Measurements from ENCODE around the gene ADSS1.

GRCh38 chr14:104752423-104752734 lies 28.4 kb downstream of the ADSS1 start:
- TF ChIP-seq ZNF532 (CRISPR knock-in tag; IDR thresholded peaks at IDR 0.05; ENCODE audit: borderline replicate concordance), result no peak
- no peak for TF ChIP-seq ESRRA (CRISPR knock-in tag; IDR thresholded peaks at IDR 0.05; ENCODE audit: borderline replicate concordance)
- TF ChIP-seq NFYB (CRISPR knock-in tag; conservative IDR thresholded peaks at IDR 0.05; ENCODE audit: low read depth), result no peak
- no peak for TF ChIP-seq ZNF121 (CRISPR knock-in tag; IDR thresholded peaks at IDR 0.05)
- no peak for TF ChIP-seq CTCF (IDR thresholded peaks at IDR 0.05)
- no peak for TF ChIP-seq FOXP1 (CRISPR knock-in tag; IDR thresholded peaks at IDR 0.05; ENCODE audit: borderline replicate concordance)
- TF ChIP-seq SP1 (CRISPR knock-in tag; conservative IDR thresholded peaks at IDR 0.05), result no peak
- no peak for TF ChIP-seq TEAD4 (CRISPR knock-in tag; IDR thresholded peaks at IDR 0.05)
- TF ChIP-seq MYBL2 (CRISPR knock-in tag; IDR thresholded peaks at IDR 0.05), result no peak
- TF ChIP-seq USF2 (CRISPR knock-in tag; IDR thresholded peaks at IDR 0.05), result no peak
- TF ChIP-seq MXD4 (CRISPR knock-in tag; IDR thresholded peaks at IDR 0.05; ENCODE audit: borderline replicate concordance), result no peak
- no peak for TF ChIP-seq JUN (CRISPR knock-in tag; IDR thresholded peaks at IDR 0.05)
- no peak for TF ChIP-seq NR3C1 (CRISPR knock-in tag; conservative IDR thresholded peaks at IDR 0.05; ENCODE audit: low read depth)
- TF ChIP-seq USF1 (CRISPR knock-in tag; IDR thresholded peaks at IDR 0.05), result no peak
